NCI-H1694 (cell line): Measurements from ENCODE around the gene REEP3.
"Not testable (repeated sequence)": the region's sequence is repeated elsewhere in the genome, so short reads cannot be mapped to it uniquely, and the experiment has no call there.

Experiments used
- DNase-seq: peaks from one replicate; lab custom pipeline; 2025; lab: John Stamatoyannopoulos, UW

REEP3 gene

DNA sequence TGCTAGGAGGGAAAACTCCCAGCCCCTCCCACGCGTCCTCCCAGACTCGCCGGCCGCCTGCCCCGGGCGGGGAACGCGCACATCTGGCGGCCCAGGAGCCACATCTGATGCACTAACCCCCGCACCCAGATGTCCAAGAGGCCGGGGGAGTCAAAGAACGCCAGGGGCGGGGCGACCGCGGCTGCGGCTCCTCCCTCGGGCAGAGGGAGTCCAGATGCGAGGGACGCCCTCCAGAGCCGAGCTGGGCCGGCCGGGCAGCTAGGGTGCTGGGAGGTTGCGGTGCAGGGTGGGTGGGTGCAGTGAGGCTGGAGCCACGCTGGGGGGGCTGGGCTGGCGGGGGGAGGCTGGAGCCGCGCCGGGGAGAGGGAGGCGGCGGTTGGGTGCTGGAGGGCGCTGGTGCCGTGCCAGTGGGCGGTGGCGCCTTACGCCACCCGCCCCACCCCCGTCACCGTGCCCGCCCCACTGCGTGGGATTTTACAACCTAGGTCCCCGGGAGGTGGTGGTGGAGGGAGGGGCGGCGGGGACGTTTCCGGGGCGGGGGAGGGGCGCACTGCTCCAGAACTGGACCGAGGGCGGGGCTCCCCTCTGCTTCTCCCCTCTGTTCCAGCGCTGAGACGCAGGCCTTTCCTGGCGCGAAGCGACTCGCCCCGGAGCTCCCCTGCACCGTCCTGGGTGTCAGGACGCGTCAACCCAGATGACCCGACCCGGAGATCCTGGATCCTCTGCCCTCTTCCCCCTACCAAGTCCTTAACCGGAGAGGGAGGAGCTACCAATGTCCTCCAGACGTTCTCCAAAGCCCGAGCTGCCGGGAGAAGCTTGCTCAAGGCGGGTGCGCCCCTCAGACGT is 109.1 kb downstream of the REEP3 start:
- DNase-seq = peak; percentile 63

DNA sequence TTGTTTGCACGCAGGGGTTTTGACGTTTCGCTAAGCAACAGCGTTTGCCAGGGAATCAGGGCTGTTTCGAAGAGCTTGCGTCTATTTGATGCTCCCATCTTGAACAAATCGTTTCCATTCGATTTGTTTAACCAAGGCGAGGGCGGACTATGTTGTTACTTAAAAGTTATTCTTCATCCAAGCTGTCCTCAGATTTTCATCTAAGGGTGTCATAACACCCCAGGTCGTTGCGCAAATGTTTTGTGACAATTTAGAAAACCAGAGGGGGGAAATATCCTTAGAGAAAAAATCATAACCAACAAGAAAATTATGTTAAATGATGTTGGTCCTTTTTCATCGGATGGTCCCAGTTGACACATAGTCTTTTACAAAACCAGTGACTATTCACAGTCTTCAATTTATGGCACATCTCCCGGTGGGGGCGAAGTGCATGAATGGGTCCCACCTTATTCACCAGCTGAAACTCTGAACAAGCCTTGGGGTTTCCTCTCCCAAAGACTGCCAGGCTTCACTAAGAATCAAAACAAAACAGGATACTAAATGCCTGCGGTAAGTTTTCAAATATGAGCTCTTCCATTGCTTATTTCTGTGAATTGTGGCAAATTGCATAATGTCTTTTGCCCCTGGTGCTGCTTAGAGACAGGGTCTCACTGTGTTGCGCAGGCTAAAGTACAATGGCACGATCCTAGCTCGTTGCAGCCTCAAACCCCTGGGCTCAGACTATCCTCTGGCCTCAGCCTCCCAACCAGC is 109.9 kb downstream of the REEP3 start:
- no peak for DNase-seq

DNA sequence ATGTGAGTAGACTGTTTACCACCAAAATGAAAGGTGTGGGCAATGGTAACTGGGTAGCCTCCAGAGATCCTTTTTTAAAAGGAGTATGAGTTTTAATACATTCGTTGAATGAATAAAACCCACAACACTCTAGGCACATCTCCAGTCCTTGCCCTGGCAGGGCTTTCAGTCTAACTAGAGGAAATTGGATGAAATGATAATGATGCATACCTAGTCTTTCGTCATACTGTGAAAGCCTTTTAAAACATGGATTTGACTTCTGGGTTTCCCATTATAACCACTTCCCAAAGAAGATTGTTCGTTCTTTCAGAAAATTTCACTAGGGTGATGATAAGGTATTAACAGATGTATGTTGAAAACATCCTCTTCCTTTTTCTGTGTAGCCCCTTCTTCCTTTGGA is 110.8 kb downstream of the REEP3 start:
- no peak for DNase-seq

DNA sequence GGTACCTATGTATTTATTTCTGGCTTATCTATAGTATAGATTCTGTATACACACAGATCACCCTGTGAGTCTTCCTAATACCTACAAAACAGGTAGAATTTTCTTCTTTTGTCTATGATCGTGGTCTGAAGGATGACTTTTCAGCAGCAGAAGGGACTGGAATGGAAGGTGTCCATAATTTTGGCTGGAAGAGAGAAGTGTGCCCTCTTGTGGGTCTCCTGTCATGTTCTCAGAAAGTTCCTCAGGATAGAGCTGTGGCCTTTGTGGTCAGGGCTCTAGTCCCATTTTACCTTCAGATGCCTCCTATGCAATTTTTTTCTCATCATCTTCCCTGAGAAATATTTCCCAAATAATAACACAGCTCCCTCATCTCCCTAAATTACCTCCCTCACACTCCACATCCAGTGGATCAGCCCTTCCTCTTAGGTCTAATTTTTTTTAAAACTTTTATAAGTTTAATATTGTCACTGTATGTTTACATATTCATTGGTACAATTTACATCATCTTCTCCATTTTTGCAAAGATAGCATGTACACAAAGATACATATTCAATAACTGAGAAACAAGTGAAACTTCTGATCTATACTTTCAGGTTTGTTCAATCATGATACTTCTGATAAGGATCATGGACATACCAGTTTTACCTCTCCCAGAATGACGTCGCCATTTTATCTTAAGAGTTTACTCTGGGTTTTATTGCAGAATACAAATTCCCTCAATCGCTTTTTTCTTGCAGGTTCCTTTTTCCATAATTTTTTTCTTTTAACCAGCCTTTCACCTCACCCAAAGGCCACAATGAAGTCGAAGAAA is 112.7 kb downstream of the REEP3 start:
- DNase-seq = peak; percentile 16

DNA sequence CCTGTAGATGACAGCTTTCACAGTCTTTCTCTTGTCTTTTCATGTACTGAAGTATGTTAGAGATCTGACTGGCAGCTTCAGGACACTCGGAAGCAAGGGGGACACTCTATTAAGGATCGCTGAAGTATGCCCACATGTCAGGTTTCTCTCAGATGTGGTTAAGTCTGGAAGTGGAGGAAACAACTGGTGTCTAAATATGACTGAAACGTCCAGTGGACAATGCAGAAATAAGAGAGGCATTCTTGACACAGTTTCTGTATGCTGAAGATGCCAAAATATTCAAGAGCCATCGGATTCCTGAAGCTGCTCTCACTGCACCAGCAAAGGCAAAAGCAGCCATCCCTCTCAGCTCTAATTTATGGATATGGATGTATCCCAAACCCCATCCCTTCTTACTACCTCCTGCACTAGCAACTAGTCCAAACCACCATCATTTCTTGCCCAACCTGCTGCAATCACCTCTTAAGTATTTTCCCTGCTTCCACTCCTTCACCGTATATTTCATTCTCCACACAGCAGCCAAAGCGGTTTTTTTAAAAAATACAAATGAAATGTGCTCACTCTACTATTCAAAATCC is 113.4 kb downstream of the REEP3 start:
- DNase-seq = no peak

DNA sequence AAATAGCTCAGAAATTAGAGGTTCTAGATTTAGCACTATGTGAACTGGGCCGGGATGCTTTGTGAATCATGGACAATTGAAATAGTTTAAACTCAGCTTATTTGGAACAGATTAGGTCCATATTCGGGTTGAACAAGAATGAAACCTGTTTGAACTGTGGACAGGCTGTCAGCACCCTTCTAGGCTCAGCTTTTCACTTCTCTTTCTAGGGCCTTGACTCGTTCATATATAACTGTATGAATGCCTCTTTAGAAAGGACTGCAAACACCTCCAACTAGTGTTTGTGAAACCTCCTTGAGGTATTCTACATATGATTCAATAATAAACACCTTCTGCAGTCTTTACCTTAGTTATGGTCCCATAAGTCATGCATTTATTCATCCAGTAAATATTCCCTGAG is 115.6 kb downstream of the REEP3 start:
- DNase-seq = no peak

DNA sequence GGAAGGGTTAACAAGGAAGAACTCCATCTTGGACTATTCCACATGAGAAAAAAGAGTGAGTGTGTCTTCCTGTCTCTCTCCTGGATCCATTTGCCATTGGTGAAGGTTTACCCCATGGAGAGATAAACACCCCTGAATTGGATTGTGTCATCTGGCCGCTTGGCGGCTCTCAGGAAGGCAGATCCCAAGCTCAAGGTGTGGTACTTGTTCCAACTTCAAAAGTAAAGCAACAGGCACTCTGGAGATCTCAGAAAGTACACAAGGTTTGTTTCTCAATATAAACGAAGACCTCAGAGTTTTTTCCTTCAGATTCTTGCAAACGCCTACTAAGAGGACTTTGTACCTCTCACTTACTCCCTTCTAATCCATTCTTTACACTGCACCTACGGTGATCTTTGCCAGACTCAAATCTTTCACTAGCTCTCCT is 116.7 kb downstream of the REEP3 start:
- DNase-seq = no peak

DNA sequence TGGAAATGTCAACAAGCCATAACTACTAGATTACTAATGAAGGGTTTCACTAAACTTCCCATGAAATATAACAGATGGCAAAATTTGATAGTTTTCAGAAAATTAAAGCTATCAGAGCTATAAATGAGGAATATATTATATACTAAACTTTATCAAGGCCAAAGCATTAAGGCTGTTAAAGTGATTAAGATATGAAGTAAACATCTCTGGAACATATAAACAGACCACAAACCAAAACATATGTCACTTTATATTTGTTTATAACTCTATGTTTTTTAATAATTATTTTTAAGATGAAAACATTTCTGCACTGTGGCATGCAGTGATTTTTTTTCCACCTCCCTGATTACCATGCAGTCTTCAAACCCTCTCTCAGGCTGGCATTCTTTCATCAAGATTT is 120.2 kb downstream of the REEP3 start:
- no peak for DNase-seq

DNA sequence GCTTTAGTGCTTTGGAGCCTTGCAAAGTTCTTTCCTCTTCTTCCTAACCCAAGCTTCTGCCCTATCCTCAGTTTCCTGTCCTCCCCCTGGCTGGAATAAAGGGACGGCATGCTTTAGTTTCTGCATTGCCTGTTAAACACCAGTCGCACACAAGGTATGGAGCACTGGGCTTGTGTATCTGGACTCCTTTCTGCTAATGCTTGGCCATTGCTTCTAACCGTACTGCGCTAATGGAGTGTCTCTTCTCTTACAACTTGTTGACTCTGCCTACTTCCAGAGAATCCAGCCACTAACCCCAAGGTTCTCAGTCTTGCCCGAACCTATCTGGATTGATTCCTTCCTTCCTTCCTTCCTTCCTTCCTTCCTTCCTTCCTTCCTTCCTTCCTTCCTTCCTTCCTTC is 120.6 kb downstream of the REEP3 start:
- DNase-seq = no peak

DNA sequence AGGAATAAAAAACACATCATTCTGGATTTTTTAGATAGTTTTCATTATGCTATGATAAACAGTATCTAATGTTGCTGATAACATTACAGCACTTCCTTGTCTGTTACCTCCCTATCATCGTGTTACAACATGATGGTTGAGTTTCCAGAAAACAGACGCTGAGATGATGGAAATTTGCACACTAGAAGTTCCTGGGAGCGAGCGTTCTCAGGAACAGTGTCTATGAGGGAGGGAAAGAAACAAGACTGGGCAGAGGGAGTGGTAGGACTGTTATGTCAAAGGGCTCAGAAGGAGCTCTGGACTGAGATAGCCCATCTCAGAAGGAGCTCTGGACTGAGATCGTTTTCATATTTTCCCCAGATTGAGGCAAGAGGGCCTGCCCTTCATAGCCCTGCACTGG is 121.6 kb downstream of the REEP3 start:
- DNase-seq = no peak

DNA sequence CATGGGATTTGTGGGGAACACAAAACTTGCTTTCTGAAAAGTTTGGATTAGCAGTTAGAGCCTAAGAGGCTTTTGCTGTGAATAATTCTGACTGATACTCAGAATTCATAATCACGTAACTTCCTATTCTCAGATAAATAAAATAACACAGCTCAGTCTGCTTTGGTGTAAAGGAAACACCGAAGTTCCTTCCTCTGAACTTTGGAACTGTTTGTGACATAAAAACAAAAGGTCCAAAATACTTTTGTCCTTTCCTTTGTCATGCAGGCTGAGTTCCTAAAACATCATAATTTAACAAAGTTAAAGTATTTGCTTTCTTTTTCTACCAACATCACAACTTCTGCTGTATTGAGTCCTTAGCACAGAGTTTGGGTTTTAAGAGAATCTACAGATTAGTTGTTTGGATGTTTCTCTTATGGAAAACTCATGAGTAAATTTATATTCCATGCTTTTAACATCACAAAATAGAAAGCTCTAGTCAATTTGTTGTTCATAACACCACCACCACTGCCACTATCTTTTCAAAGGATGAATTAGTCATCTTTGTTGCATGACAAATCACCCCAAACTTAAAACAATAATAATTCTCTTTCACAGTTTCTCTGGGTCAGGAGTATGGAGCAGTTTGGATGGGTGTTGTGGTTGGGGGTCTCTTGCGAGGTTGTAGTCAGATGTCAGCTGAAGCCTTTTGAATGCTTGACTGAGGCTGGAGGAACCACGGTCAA is 123.4 kb downstream of the REEP3 start:
- no peak for DNase-seq

DNA sequence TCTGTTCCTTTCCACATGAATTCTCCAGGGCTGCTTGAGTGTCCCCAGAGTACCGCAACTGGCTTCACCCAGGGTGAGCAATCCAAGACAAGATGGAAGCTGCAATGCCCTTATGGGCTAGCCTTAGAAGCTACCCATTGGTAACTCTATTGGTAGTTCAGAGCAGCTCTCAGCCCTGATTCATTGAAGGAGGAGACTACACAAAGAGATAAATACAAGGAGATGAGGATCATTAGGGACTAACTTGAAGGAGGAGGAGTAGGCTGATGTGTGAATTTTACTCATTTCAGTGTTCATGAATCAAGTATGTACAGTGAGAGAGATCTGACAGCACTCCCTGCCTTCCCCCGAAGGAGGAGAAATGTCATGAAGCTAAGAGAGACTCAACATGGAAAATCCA is 124.0 kb downstream of the REEP3 start:
- DNase-seq = no peak

DNA sequence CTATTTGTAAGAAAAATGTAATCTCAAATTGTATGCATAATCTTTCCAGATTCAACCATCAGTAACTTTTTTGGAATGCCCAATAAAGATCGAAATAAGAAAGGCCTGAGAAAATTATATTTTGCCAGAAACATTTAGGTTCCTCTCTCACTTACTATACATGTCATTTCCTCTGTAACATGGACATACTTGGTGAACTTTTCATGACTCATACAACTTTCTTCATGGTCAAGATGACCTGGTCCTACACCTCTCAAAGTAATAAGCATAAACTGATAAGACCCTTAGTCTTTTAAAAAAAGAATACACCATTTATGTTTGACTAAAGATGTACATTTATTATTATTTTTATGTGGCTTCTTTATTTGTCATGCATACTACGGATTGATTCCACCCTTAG is 125.3 kb downstream of the REEP3 start:
- no peak for DNase-seq

DNA sequence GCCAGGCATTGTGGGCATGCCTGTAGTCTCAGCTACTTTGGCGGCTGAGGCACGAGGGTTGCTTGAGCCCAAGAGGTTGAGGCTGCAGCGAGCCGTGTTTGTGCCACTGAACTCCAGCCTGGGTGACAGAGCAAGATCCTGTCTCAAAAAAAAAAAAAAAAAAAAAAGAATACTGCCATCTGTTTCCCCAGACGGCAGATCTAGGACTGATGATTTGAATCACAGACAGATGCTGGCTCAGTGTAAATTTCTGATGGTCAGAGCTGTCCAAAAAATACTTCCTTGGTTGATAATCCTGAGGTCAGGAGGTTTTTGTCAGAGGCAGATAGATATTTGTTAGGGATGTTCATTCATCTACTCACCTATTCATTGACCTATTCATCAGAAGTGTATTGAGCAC is 130.7 kb downstream of the REEP3 start:
- DNase-seq = peak; percentile 54

DNA sequence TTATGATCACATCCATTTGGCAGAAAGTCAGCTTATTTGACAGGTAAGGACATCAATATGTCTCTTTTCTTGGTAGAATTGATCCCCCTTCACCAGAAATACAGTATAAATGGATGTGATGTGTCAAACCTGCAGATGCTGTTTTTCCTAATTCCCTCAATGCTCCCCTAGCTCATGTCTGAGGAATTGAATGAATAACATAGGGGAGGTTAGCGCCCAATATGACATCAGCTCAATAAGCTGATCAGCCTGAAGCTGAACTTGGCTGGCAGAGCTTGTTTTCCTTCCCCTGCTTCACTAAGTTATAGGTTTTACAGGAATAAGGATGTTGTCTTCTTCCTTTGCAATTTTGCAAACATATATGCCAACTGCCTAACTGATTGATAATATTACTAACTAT is 132.5 kb downstream of the REEP3 start:
- no peak for DNase-seq

DNA sequence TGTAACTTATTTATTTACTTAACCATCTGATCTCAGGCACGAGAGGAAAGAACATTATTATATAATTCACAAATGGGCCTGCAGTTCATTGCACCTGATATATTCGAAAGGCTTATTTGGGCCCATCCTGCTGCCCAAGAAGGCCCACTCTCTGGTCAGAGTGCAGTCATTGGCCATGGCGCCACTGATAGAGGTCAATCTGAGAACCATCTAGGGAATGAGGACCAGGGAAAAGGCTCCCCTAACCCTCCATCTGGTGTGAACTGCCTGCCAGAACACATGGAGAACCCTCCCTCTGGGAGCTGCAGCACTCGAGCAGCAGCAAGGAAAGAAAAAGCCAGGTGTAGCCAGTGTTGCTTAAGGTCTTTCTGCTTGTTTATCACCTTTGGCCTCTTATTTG is 136.6 kb downstream of the REEP3 start:
- DNase-seq = peak; percentile 11

DNA sequence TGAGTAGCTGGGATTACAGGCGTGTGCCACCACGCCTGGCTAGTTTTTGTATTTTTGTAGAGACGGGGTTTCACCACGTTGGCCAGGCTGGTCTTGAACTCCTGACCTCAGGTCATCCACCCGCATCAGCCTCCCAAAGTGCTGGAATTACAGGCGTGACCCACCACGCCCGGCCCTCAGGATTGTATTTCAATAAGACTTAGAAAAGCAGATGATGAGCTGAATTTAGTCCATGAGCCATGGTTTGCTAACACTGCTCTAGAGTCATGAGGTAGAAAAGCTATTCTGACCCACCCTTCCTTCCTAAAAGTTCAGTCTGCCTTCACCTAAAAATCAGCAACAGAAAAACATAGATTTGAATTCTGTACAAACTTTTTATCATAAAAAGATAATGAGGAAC is 139.7 kb downstream of the REEP3 start:
- not testable (repeated sequence) for DNase-seq

DNA sequence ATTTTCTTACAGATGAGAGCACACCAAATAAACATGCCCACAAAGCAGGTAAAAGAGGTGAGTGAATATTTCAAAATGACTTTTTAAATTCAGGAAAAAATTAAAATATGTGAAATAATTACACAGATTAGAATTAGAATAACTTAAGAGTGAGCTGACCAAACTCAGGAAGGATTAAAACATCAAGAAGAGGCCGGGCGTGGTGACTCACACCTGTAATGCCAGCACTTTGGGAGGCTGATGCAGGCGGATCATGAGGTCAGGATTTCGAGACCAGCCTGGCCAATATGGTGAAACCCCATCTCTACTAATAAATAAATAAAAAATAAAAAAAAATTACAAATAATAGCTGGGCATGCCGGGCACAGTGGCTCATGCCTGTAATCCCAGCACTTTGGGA is 140.1 kb downstream of the REEP3 start:
- no peak for DNase-seq

DNA sequence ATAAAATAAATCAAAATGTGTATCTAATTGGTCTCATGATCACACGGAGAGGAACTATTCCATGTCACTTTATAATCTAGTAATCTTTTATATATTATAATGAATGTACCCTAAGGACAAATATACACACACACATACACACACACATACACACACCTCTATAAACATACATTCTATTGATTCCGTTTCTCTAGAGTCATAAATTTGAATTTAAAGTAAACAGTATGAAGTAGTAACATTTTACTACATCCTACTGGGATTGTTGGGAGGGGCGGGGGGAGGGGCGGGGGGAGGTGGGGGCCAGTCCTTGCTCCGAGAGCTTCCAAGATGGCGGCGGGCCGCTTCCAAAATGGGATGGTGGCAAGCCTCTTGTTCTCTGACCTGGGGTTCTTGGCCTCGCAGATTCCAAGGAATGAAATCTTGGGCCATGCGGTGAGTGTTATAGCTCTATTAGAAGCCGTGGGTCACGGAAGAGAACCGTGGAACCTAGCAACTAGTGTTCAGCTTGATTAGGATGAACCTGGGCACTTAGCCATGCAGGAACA is 143.2 kb downstream of the REEP3 start:
- no peak for DNase-seq

DNA sequence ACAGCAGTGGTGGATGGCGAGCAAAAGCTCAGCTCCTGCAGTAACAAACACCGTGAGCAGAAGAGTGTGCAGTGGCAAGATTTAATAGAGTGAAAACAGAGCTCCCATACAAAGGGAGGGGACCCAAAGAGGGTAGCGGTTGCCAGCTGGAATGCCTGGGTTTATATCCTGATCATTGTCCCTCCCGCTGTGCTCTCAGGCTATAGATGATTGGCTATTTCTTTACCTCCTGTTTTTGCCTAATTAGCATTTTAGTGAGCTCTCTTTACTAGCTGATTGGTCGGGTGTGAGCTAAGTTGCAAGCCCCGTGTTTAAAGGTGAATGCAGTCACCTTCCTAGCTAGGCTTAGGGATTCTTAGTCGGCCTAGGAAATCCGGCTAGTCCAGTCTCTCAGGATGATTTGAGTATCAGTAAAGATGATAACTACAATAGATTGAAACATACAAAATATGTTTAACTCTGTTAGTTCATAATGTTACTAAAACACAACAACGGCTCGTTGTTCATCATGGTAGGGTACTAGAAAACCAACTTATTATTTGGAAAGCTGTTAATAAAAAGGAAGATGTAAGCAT is 143.9 kb downstream of the REEP3 start:
- not testable (repeated sequence) for DNase-seq

DNA sequence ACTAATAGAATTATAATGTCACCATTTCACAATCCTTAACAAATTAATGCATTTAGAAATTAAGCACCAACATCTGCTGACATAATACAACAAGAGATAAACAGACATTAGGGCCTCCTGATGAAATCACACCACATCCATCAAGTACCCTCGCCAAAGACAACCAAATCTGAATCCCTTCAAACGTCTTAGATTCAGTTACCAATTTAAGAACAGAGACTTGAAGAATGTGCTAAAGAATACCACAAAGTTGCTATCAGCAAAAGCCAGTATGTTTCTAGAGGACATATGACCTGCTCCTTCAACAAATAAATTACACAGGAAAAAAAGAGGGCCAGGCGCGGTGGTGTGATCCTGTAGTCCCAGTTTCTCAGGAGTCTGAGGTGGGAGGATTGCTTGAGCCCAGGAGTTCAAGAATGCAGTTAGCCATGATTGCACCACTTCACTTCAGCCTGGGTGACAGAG is 144.5 kb downstream of the REEP3 start:
- no peak for DNase-seq
